Thymus (tissue), 11 donors: ENCODE data around the gene TRIM67. TPM values are rescaled to one million over a fixed set of nuclear protein-coding genes. Genes with fewer than 3 reads are reported as not detected.

ENCODE experiments used
- DNase-seq, 9 donors: peaks; one replicate each; pipeline ENCODE4 v3.0.0-alpha.2; 2013; ENCODE audit warnings: low spot score in 9 of 9, low read depth in 6 of 9, missing footprints in 1 of 9
- H3K27ac ChIP-seq, 2 donors: one replicate each; pipeline ENCODE4 v1.5.1; 2013; ENCODE audit warnings: control low read depth in 1 of 2, low read depth in 1 of 2, low read length in 1 of 2, mild to moderate bottlenecking in 1 of 2, moderate library complexity in 1 of 2
- H3K27me3 ChIP-seq, 2 donors: one replicate each; pipeline ENCODE4 v1.5.1; 2013; ENCODE audit warnings: low read length in 1 of 2; ENCODE audit not compliant: control insufficient read depth in 2 of 2, insufficient read depth in 1 of 2
- H3K36me3 ChIP-seq, 2 donors: one replicate each; pipeline ENCODE4 v1.5.1; 2013; ENCODE audit warnings: low read length in 1 of 2, mild to moderate bottlenecking in 1 of 2, moderate library complexity in 1 of 2; ENCODE audit not compliant: control insufficient read depth in 2 of 2, insufficient read depth in 2 of 2
- H3K4me1 ChIP-seq, 2 donors: one replicate each; pipeline ENCODE4 v1.5.1; 2013; ENCODE audit warnings: low read length in 2 of 2; ENCODE audit not compliant: control insufficient read depth in 2 of 2, insufficient read depth in 2 of 2
- H3K4me3 ChIP-seq, 2 donors: one replicate each; pipeline ENCODE4 v1.5.1; 2013; ENCODE audit warnings: low read length in 2 of 2, control low read depth in 1 of 2, mild to moderate bottlenecking in 1 of 2
- H3K9me3 ChIP-seq, 2 donors: one replicate each; pipeline ENCODE4 v1.5.1; 2013; ENCODE audit warnings: low read length in 1 of 2, mild to moderate bottlenecking in 1 of 2; ENCODE audit not compliant: control insufficient read depth in 2 of 2, insufficient read depth in 1 of 2
- WGBS: extraction: QIAGEN DNeasy Blood & Tissue Kit; methylation state at CpG from one replicate; pipeline ENCODE4 v1.1.7; 2013; 5-methylcytosine and 5-hydroxymethylcytosine counted together
- polyA plus RNA-seq: library from polyadenylated mRNA; stranded (reverse); fragments of 200-250 nt; gene quantifications from one replicate; pipeline ENCODE4 v1.2.3, GENCODE V29; 2013
- total RNA-seq: library from RNA; stranded (reverse); fragments of 120-200 nt; gene quantifications from one replicate; pipeline ENCODE4 v1.2.4, GENCODE V29; 2013
- donor health status: healthy.

The TRIM67 gene
- total and polyA plus RNA-seq, 2 donors: 0.05 TPM

DNA sequence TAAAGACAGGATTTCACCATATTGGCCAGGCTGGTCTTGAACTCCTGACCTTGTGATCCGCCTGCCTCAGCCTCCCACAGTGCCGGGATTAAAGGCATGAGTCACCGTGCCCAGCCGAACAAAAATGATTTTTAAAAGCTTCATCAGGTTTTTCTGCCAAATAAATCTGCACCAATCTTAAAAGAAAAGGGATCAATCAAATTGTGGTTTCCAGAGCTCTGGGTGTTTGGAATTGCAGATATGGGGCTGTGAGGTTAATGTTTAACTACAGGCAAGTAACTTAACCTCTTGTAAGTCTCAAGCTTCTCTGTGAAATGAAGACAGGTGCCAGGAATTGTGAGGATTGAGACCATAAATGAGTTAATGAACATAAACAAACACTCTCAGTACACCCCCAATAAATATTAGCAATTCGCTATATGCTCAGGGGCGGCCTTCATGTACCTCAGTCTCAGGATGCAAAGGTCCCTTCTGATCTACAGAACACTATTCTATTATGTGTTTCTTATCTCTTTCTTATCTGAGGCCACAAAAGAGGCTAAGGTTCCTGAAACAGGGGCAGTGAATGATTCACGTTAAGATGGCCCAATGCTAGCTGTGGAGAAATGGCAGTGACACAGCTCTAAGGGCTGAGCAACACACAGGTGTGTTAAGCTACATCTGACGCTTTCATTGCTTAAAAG lies 72.0 kb downstream of the TRIM67 start:
- 96% methylated on average over 8 of the region's 8 CpGs for WGBS
- Histone ChIP-seq H3K36me3 (peaks cover 19 to 40% of the 10 kb centered on the region in 2 donors), H3K27me3 (no peaks in the 10 kb centered on the region), H3K4me3 (no peak overlapping the region), H3K9me3 (no peaks in the 10 kb centered on the region), H3K27ac (no peak overlapping the region), H3K4me1 (peaks cover 0 to 2% of the 10 kb centered on the region in 2 donors)
- DNase-seq: no peak

DNA sequence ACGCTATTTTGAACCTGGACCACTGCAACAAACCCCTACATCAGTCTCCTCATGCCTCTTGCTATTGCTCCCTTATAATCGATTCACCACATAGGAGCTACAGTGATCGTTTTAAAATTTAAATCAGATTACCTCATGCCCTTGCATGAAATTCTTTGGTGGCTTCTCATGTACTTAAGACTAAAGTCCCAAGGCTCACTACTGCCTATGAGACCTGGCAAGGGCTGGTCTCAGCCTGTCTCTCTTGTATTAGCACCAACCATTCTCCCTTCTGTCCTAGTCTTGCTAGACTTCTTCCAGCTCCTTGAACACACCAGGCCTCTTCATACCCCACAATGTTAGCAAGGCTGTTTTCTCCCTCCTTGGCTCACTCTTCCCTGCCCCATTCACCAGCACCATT lies 72.6 kb downstream of the TRIM67 start:
- H3K27me3 ChIP-seq: no peaks in the 10 kb centered on the region
- DNase-seq: no peak
- H3K4me1 ChIP-seq: peaks cover 0 to 2% of the 10 kb centered on the region in 2 donors
- H3K4me3 ChIP-seq: no peak overlapping the region
- H3K9me3 ChIP-seq: no peaks in the 10 kb centered on the region
- peaks cover 19 to 35% of the 10 kb centered on the region in 2 donors for H3K36me3 ChIP-seq
- WGBS: 97% methylated on average over 3 of the region's 3 CpGs
- H3K27ac ChIP-seq: no peak overlapping the region

DNA sequence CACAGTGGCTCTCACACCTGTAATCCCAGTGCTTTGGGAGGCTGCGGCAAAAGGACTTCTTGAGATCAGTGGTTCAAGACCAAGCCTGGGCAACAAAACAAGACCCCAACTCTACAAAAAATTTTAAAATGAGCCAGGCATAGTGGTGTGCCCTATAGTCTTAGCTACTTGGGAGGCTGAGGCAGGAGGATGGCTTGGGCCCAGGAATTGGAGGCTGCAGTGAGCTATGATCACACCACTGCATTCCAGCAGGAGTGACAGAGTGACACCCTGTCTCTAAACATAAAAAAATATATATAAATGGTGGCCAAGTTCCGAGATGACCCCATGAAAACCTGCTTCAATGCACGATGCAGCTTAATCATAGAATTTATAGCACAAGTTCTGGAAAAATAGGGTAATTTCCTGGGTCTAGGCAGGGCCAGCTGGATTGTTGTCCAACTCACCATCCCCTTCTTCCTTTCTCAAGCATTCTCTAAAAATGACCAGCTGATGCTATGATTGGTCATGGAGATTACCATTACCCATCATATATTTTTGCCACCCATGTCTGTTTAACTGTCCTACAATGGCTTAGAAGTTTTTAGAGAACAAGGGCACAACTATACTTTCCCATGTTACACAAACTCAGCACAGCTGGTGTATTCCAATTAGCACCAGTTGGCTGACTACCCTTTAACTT lies 73.8 kb downstream of the TRIM67 start:
- Histone ChIP-seq H3K4me3 (no peak overlapping the region), H3K27ac (no peak overlapping the region), H3K36me3 (peaks cover 19 to 32% of the 10 kb centered on the region in 2 donors), H3K9me3 (no peaks in the 10 kb centered on the region), H3K4me1 (peaks cover 0 to 9% of the 10 kb centered on the region in 2 donors), H3K27me3 (no peaks in the 10 kb centered on the region)
- 98% methylated on average over 3 of the region's 3 CpGs for WGBS
- no peak for DNase-seq

DNA sequence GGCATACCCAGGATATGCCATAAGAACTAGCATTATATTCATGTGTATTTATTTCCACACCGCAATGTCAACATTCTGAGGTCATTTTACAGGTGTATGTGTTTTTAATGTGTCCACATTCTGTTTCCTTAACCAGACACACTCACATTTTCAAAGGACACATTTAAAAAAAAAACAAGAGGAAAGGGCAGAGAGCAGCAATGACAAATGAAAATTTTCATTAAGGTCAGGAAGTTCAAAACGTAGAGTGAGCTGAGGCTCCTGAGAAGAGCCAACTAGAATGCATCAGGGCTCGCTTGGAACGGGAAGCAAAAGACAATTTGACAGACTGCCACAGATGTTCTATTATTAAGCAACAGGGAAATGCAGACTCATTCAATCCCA lies 74.3 kb downstream of the TRIM67 start:
- no peak overlapping the region for H3K27ac ChIP-seq
- peaks cover 19 to 31% of the 10 kb centered on the region in 2 donors for H3K36me3 ChIP-seq
- H3K4me3 ChIP-seq: no peak overlapping the region
- WGBS: 96% methylated on average over 4 of the region's 4 CpGs
- no peak for DNase-seq
- no peaks in the 10 kb centered on the region for H3K9me3 ChIP-seq
- peaks cover 0 to 9% of the 10 kb centered on the region in 2 donors for H3K4me1 ChIP-seq
- no peaks in the 10 kb centered on the region for H3K27me3 ChIP-seq

DNA sequence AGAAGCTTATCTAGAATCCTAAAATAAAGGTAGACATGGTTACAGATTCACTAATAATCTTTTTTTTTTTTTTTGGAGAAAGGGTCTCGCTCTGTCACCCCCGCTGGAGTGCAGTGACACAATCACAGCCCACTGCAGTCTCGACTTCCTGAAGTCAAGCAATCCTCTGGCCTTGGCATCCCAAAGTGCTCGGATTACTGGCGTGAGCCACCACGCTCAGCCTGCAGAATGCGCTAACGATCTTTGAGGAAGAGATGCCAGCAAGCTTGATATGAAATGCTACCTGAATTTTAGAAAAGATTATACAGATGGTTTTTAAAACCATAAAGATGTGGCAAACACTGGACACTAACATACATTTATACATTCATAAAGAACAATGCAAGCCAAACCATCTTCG lies 75.1 kb downstream of the TRIM67 start:
- Histone ChIP-seq H3K36me3 (peaks cover 19 to 31% of the 10 kb centered on the region in 2 donors), H3K9me3 (no peaks in the 10 kb centered on the region), H3K27ac (no peak overlapping the region), H3K27me3 (no peaks in the 10 kb centered on the region), H3K4me1 (peaks cover under 1 to 9% of the 10 kb centered on the region in 2 donors), H3K4me3 (no peak overlapping the region)
- DNase-seq: no peak
- WGBS: 99% methylated on average over 9 of the region's 9 CpGs

DNA sequence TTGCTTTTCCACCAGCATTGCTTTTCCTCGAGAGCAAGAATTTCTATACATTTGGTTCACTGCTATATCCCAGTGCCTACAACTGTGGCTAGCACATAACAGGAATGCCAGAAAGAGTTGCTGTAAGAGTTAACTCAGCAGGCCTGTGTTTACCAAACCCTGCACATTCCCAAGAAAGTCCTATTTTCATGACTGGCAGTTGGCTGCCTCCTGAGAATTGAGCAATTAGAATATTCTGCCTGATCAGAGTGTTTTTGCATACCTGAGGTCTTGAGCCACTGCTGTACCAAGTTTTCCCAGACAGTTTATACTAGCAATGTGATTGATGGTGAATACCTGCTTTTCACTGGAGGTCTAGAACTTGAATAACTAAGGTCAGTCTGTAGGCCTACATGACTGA lies 76.4 kb downstream of the TRIM67 start:
- no peak overlapping the region for H3K27ac ChIP-seq
- H3K9me3 ChIP-seq: no peaks in the 10 kb centered on the region
- H3K27me3 ChIP-seq: no peaks in the 10 kb centered on the region
- H3K36me3 ChIP-seq: peaks cover 15 to 31% of the 10 kb centered on the region in 2 donors
- no peak overlapping the region for H3K4me3 ChIP-seq
- DNase-seq: no peak
- H3K4me1 ChIP-seq: peaks cover 14 to 16% of the 10 kb centered on the region in 2 donors
- 100% methylated on average over 1 of the region's 1 CpG for WGBS

DNA sequence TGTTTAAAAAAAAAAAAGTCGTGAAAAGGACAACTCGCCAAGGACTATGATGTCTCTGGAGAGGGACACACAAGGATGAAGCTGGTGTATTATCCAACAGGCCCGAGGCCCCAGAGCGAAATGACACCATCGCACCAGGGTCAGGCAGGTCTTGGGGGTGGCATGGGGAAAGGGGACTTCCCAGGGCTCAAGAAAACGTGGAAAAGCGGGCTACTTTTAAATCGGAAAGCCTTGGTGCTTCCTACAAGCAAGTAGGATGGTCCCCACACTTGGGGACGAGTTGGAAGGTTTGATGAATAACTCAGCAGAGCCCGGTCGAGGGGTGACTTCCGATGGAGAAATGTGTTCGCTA lies 78.6 kb downstream of the TRIM67 start:
- Histone ChIP-seq H3K4me3 (peak overlapping the region; percentile 68 to 93), H3K27me3 (no peaks in the 10 kb centered on the region), H3K4me1 (peaks cover 14 to 15% of the 10 kb centered on the region in 2 donors), H3K36me3 (peaks cover 18 to 26% of the 10 kb centered on the region in 2 donors), H3K9me3 (no peaks in the 10 kb centered on the region), H3K27ac (no peak overlapping the region)
- DNase-seq: peak in 2 of 9 donors; percentile 5 to 13
- WGBS: 5% methylated on average over 13 of the region's 13 CpGs

DNA sequence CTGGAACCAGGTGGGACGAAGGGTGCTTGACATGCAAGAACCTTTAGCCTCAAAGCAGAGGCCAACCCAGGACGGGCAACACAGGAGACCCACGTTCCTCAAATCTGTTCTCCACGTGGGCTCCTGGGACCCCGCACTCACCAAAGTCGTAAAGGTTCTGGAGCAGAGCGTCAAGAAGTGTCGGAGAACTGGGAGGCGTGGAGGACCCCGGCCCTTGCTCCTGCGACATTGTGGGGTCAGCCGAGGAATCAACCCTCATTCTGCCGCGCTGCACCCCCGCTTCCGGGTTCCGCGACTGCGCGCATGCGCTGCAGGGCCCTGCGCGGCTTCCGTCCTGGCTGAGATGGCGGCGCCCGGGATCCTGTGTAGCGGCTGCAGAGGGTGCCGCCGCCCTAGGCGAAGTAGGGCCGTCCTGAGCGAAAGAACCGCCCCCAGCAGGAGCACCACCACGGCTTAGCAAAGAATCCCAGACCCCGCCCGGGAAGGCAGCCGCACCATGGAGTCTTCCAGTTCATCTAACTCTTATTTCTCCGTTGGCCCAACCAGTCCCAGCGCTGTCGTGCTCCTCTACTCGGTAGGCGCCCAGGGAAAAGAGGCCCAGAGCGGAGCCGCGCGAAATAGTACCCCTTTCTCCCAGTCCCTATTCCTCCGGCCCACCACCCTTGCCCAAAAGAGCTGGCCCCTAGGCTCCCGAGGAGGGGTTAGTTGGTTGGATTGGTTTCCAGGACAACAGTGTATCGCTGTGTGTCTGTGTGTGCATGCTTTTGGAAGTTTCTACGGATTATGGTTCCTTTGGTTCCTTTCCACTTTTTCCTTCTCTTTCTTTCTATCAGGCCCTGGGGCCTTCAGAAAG lies 79.3 kb downstream of the TRIM67 start, which contains the start of gene GNPAT:
Gene GNPAT (plus strand): TSS at position 330 of the 853 bp plus-strand sequence. CDS start 167 bp downstream, at position 497.
- H3K9me3 ChIP-seq: no peaks in the 10 kb centered on the region
- peak within 1 kb of the TSS; percentile 64 to 74 for H3K27ac ChIP-seq
- peak; percentile 69 to 95 (median 88) for DNase-seq
- H3K36me3 ChIP-seq: peaks cover 19 to 25% of the 10 kb centered on the region in 2 donors
- H3K4me3 ChIP-seq: peak within 1 kb of the TSS; percentile 68 to 93
- H3K27me3 ChIP-seq: no peaks in the 10 kb centered on the region
- under 1% methylated on average over 51 of the region's 51 CpGs for WGBS
- peaks cover 14 to 15% of the 10 kb centered on the region in 2 donors for H3K4me1 ChIP-seq
